ENCODE data around the gene SIM2. TPM values are rescaled to one million over a fixed set of nuclear protein-coding genes. Genes with fewer than 3 reads are reported as not detected.

SIM2 gene
- total RNA-seq, 1 experiment from 2014 or later: 23.9 TPM

- TF ChIP-seq POLR2AphosphoS5 (IDR thresholded peaks at IDR 0.05; ENCODE audit: low read depth, low read length) (no peak), EZH2 (IDR thresholded peaks at IDR 0.05) (no peak), SRF (IDR thresholded peaks at IDR 0.05; ENCODE audit: low read depth) (no peak), CBX3 (IDR thresholded peaks at IDR 0.05; ENCODE audit: low read depth) (0 out of 2 replicates have a peak, but pooled peaks have one; percentile 14), ZNF274 (IDR thresholded peaks at IDR 0.05; ENCODE audit: low read depth, low read length) (no peak)
These were observed 37.2 kb upstream of the SIM2 start (continued) for GRCh38 chr21:36661511-36662309.

- POLR2A ChIA-PET: no interaction called here
- Histone ChIP-seq H3K9ac (ENCODE audit: low read length) (no peak overlapping the region), H3K36me3 (ENCODE audit: control insufficient read depth in 1 of 2, insufficient read depth in 2 of 2, low read length in 2 of 2) (no peaks in the 10 kb centered on the region), H2AFZ (ENCODE audit: low read depth, low read length, poor library complexity, severe bottlenecking) (no peak overlapping the region), H4K20me1 (ENCODE audit: insufficient read depth) (no peaks in the 10 kb centered on the region), H3K4me1 (ENCODE audit: control insufficient read depth in 1 of 2, insufficient read depth in 2 of 2, low read length in 2 of 2) (peaks cover 0 to 8% of the 10 kb centered on the region in 2 experiments; a peak in 3 of 4 replicates), H3K4me2 (ENCODE audit: low read length) (no peak overlapping the region), H3K4me3 (replicated peaks in 1 of 2; ENCODE audit: low read depth in 1 of 2, low read length in 2 of 2) (no peak overlapping the region), H3K9me2 (ENCODE audit: insufficient read depth) (no peaks in the 10 kb centered on the region), H3K27me3 (ENCODE audit: insufficient read depth, low read length) (no peaks in the 10 kb centered on the region), H3K27ac (ENCODE audit: low read depth, low read length) (no peak overlapping the region), H3K9me3 (ENCODE audit: control insufficient read depth in 1 of 2, insufficient read depth in 1 of 2, low read depth in 1 of 2, low read length in 2 of 2) (no peaks in the 10 kb centered on the region), H3K79me2 (ENCODE audit: insufficient read depth, low read length) (no peaks in the 10 kb centered on the region)
- BruUV-seq (replicated peaks): no TSS peak
- intact Hi-C loops (cut with micrococcal nuclease): no loop called here
- no peak for DNase-seq (ENCODE audit: low read depth, low spot score)
- RAD21 ChIA-PET (ENCODE audit: low non-redundant PET in 1 of 2, low total read pairs in 2 of 2, uncharacterized antibody in 2 of 2, unreplicated experiment in 2 of 2): interaction anchor here (0.8 to 1.5 kb wide), 3 partner anchors 181 to 264 kb away, joined by 3 to 5 read pairs (median 4); no protein-coding TSS in a partner anchor
- CTCF ChIA-PET: interaction anchor here (1.9 to 2.5 kb wide), 3 partner anchors 33 to 264 kb away, joined by 7 to 15 read pairs (median 9); no protein-coding TSS in a partner anchor
- no peak for ATAC-seq
- TF ChIP-seq SRF (IDR thresholded peaks at IDR 0.05; ENCODE audit: low read depth) (no peak), CEBPB (IDR thresholded peaks at IDR 0.05; ENCODE audit: low read depth) (no peak), ELF1 (IDR thresholded peaks at IDR 0.05; ENCODE audit: borderline replicate concordance, low read depth) (no peak), SP1 (IDR thresholded peaks at IDR 0.05; ENCODE audit: low read depth) (no peak), SIN3A (IDR thresholded peaks at IDR 0.05; ENCODE audit: low read depth) (no peak), REST (IDR thresholded peaks at IDR 0.05; ENCODE audit: low read depth) (no peak), RAD21 (IDR thresholded peaks at IDR 0.05; ENCODE audit: low read depth) (no peak), CTCF (IDR thresholded peaks at IDR 0.05 in 2 of 3, conservative IDR thresholded peaks at IDR 0.05 in 1 of 3; ENCODE audit: borderline replicate concordance in 1 of 3, insufficient read depth in 1 of 3, low read depth in 2 of 3, low read length in 2 of 3) (no peak), YY1 (IDR thresholded peaks at IDR 0.05; ENCODE audit: extremely low read depth, insufficient replicate concordance, low read depth, low read length) (no peak), ZNF274 (IDR thresholded peaks at IDR 0.05; ENCODE audit: low read depth, low read length) (no peak), TCF7L2 (IDR thresholded peaks at IDR 0.05; ENCODE audit: borderline replicate concordance, extremely low read depth, insufficient read depth, insufficient read length) (no peak), POLR2AphosphoS5 (IDR thresholded peaks at IDR 0.05; ENCODE audit: low read depth, low read length) (no peak), FOSL1 (IDR thresholded peaks at IDR 0.05; ENCODE audit: low read depth) (no peak), EZH2phosphoT487 (IDR thresholded peaks at IDR 0.05; ENCODE audit: borderline replicate concordance) (no peak), ZFX (IDR thresholded peaks at IDR 0.05) (no peak), POLR2A (IDR thresholded peaks at IDR 0.05; ENCODE audit: borderline replicate concordance, extremely low read depth, insufficient read depth, insufficient read length) (no peak), EZH2 (IDR thresholded peaks at IDR 0.05) (no peak)
These were observed 35.7 kb upstream of the SIM2 start for GRCh38 chr21:36663033-36663855.
